ENCODE results near the gene CCDC137.

CCDC137 gene

DNA sequence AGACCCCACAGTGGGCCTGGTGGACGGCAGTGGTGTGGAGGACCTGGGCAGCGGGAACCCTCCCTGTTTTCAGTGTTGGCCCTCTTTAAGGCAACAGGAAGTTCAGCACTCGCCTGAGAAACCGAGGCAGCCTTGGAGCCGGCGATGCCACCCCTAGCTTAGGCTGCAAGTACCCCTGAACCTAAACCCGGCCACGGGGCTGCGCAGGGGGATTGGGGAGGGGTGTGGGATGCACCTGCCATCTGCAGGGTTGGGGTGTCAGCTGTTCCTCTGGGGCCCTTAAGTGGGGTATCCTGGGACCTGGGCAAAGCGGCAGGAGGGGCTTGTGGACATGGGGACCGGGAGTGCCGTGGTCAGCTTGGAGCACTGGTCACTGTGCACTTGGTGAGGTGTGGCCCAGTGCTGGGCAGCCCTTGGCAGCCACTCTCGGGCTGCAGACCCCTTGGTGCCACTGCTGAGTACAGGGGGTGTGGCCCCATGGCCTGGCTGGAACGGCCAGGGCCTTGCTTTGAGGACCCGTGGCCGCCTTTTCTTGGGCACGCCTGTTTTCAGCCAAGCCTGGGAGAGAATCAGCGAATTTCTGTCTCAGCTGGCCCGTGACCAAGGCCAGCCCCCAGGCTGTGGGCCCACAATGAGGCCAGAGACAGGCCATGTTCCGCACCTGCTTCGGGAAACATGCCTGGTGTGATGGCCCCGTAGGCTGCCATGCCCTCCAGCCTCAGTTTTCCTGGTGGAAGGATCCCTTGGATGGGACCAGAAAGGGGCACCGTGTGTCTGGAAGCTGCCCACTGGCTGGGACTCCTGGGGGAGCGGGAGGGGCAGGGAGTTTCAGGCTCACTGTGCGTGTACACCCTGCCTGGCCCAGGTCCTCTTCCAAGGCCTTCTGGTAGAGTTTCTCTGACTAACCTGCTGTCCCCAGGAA, 41.4 kb downstream of the CCDC137 start:
- H3K27ac ChIP-seq: 0 out of 2 replicates have a peak overlapping the region, but pooled peaks have one; percentile 1
- no peak for TF ChIP-seq ZFX (IDR thresholded peaks at IDR 0.05)
- TF ChIP-seq, protein P1, sequence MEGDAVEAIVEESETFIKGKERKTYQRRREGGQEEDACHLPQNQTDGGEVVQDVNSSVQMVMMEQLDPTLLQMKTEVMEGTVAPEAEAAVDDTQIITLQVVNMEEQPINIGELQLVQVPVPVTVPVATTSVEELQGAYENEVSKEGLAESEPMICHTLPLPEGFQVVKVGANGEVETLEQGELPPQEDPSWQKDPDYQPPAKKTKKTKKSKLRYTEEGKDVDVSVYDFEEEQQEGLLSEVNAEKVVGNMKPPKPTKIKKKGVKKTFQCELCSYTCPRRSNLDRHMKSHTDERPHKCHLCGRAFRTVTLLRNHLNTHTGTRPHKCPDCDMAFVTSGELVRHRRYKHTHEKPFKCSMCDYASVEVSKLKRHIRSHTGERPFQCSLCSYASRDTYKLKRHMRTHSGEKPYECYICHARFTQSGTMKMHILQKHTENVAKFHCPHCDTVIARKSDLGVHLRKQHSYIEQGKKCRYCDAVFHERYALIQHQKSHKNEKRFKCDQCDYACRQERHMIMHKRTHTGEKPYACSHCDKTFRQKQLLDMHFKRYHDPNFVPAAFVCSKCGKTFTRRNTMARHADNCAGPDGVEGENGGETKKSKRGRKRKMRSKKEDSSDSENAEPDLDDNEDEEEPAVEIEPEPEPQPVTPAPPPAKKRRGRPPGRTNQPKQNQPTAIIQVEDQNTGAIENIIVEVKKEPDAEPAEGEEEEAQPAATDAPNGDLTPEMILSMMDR (conservative IDR thresholded peaks at IDR 0.05): no peak

- TF ChIP-seq, protein P1 (conservative IDR thresholded peaks at IDR 0.05): no peak
- H3K27ac ChIP-seq: 0 out of 2 replicates have a peak overlapping the region, but pooled peaks have one; percentile 1
Observed at GRCh38 chr17:81708739-81709185, 42.2 kb downstream of the CCDC137 start.

DNA sequence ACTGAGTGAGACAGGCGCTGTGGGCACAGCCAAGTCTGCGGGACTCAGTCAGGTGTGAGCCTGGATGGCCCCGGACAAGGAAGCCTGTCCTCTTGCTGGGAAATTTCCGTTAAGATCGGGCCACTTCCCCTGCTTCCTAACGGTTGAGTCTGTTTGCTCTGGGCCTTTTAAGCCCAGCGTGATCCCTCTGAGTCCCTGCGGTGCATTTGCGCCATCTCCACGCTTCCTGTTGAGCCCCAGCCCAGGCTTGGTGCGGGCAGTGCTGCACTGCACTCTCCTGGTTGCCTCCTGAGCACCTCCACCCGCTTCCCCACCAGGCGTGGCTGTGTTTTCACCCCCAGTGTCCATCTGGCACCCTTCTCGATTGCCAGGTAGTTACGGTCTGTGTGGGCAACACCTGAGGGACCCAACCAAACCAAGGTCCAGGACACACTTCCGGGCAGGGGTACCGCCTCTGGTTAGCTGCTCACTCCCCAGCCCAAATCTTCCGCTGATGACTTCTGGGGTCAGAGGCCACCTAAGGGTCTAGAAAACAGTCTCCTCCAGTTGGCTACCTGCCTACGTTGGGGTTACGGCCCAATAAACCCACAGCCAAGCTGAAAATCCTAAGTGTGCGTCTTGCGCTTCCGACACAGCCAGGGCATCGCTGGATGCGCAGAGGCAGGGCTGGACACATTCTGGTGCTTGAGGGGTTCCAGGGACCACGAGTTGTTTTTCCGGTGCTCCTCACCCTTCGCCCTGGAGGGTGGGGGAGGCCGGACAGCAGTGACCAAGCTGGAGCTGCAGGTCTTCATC, 44.2 kb downstream of the CCDC137 start:
- H3K27ac ChIP-seq: peak overlapping the region; percentile 98
- TF ChIP-seq ZFX (IDR thresholded peaks at IDR 0.05): no peak
- TF ChIP-seq, protein P1 (conservative IDR thresholded peaks at IDR 0.05): no peak

GRCh38 chr17:81711814-81712467, 45.4 kb downstream of the CCDC137 start, which contains the start of gene SLC25A10:
SLC25A10 (plus strand) TSS chr17:81712284; CDS start chr17:81712427, 143 bp downstream.
- H3K27ac ChIP-seq: peak within 1 kb of the TSS; percentile 98

DNA sequence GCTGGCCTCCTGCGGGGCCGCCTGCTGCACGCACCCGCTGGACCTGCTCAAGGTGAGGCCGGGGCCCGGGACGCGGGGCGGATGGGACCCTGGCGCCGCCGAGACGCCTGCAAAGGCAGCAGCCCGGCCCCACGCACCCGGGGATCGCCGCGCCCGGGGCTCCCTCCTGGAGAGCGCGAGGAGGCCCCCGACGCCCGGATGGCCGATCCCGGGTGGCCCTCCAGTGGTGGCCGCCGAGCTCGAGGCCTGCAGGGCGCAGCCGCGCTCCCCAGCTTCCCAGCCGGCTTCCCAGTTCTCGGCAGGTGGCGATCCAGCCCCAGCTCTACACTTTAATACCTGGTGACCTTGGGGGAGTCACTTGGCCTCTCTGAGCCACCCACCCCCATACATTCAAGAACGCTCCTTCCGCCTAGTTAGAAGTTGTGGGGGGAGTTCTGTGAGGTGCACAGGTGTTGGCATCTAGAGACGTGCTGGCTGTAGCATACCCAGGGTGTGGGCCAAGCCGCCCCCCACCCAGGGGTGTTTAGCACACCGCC, 46.0 kb downstream of the CCDC137 start:
- TF ChIP-seq, protein P1 (conservative IDR thresholded peaks at IDR 0.05): no peak; the same call in 1 of the 2 replicates
- TF ChIP-seq ZFX (IDR thresholded peaks at IDR 0.05): peak; percentile 82
- peak overlapping the region; percentile 98 for H3K27ac ChIP-seq

More at GRCh38 chr17:81711814-81712467, 45.4 kb downstream of the CCDC137 start, which contains the start of gene SLC25A10:
- no peak; the same call in 1 of the 2 replicates for TF ChIP-seq ZFX (IDR thresholded peaks at IDR 0.05)
- TF ChIP-seq, protein P1 (conservative IDR thresholded peaks at IDR 0.05): no peak

GRCh38 chr17:81713004-81713555, 46.5 kb downstream of the CCDC137 start:
- H3K27ac ChIP-seq: peak overlapping the region; percentile 98
- TF ChIP-seq ZFX (IDR thresholded peaks at IDR 0.05): no peak
- TF ChIP-seq, protein P1 (conservative IDR thresholded peaks at IDR 0.05): no peak
